H1 (cell line): Measurements from ENCODE around the gene TMEM145. TPM values are rescaled to one million over a fixed set of nuclear protein-coding genes. Genes with fewer than 3 reads are reported as not detected.

Experiments used
- CTCF ChIA-PET: fragments of 300-600 bp; sonication (Branson Sonifier 250); formaldehyde crosslinking; loops from one replicate; lab custom pipeline; 2021; ENCODE audit not compliant: partially characterized antibody; lab: Charles Lee
- POLR2A ChIA-PET: fragments of 300-600 bp; sonication (Branson Sonifier 250); formaldehyde crosslinking; loops from one replicate; lab custom pipeline; 2021; ENCODE audit warnings: inconsistent platforms; ENCODE audit not compliant: partially characterized antibody; lab: Charles Lee
- DNase-seq, 2 experiments: peaks; one replicate each; pipeline versions ENCODE4 v3.0.0 to v3.0.0-alpha.2; 2010 to 2022; ENCODE audit warnings: low spot score in 2 of 2, low read depth in 1 of 2, mixed read lengths in 1 of 2
- FAIRE-seq: peaks from 2 replicates; lab custom pipeline; 2011; peaks lifted over from hg19 to GRCh38; lab: Jason Lieb, UNC
- H2AFZ ChIP-seq: 2 replicates; pipeline ENCODE4 v1.8.1; 2012; ENCODE audit warnings: low read length, inconsistent platforms
- H2AK5ac ChIP-seq: 2 replicates; pipeline ENCODE4 v1.6.1; 2013; ENCODE audit warnings: low read depth, low read length
- H2BK120ac ChIP-seq: replicated peaks from 2 replicates; pipeline ENCODE3; 2013; ENCODE audit warnings: low read depth, low read length, inconsistent platforms
- H2BK12ac ChIP-seq: 2 replicates; pipeline ENCODE4 v1.6.1; 2013; ENCODE audit warnings: low read depth, low read length
- H2BK15ac ChIP-seq: 2 replicates; pipeline ENCODE4 v1.6.1; 2013; ENCODE audit warnings: low read length
- H2BK20ac ChIP-seq: 2 replicates; pipeline ENCODE4 v1.6.1; 2013; ENCODE audit warnings: low read length
- H2BK5ac ChIP-seq: 2 replicates; pipeline ENCODE4 v1.6.1; 2013; ENCODE audit warnings: low read depth, low read length
- H3K14ac ChIP-seq: 2 replicates; pipeline ENCODE4 v1.6.1; 2013; ENCODE audit warnings: inconsistent platforms; ENCODE audit not compliant: insufficient read length
- H3K18ac ChIP-seq: 2 replicates; pipeline ENCODE4 v1.6.1; 2013; ENCODE audit warnings: low read length; ENCODE audit errors: extremely low read depth
- H3K23ac ChIP-seq: 2 replicates; pipeline ENCODE4 v1.6.1; 2013; ENCODE audit warnings: inconsistent platforms; ENCODE audit not compliant: insufficient read length
- H3K23me2 ChIP-seq: 2 replicates; pipeline ENCODE4 v1.6.1; 2013; ENCODE audit warnings: low read depth, low read length
- H3K27ac ChIP-seq: 2 replicates; pipeline ENCODE4 v1.6.1; 2011; ENCODE audit warnings: low read depth, low read length, inconsistent platforms
- H3K27me3 ChIP-seq, 4 experiments: replicated peaks in 1 of 4; 1 replicate in 1 of 4; 2 replicates in 3 of 4; pipeline versions ENCODE4 v1.6.1 to v1.8.1; 2011 to 2013; ENCODE audit warnings: low read length in 3 of 4, mild to moderate bottlenecking in 3 of 4, inconsistent platforms in 2 of 4, mixed read lengths in 2 of 4, moderate library complexity in 1 of 4; ENCODE audit not compliant: control insufficient read depth in 3 of 4, insufficient read depth in 3 of 4; ENCODE audit errors: extremely low read depth in 1 of 4
- H3K36me3 ChIP-seq, 4 experiments: 2 replicates each; pipeline versions ENCODE4 v1.6.1 to v1.8.1; 2011 to 2013; ENCODE audit warnings: mild to moderate bottlenecking in 4 of 4, low read length in 3 of 4, moderate library complexity in 2 of 4, control low read depth in 1 of 4, inconsistent platforms in 1 of 4; ENCODE audit not compliant: insufficient read depth in 4 of 4, control insufficient read depth in 2 of 4
- H3K4ac ChIP-seq: replicated peaks from 2 replicates; pipeline ENCODE3; 2013; ENCODE audit warnings: low read length, low read depth, mixed read lengths, inconsistent platforms; ENCODE audit not compliant: insufficient read length
- H3K4me1 ChIP-seq, 4 experiments: replicated peaks in 1 of 4; 1 replicate in 1 of 4; 2 replicates in 3 of 4; pipeline versions ENCODE4 v1.6.1 to v1.8.1; 2011 to 2013; ENCODE audit warnings: low read length in 3 of 4, inconsistent platforms in 2 of 4, mixed read lengths in 1 of 4; ENCODE audit not compliant: insufficient read depth in 4 of 4, control insufficient read depth in 3 of 4
- H3K4me2 ChIP-seq, 2 experiments: 2 replicates each; pipeline versions ENCODE4 v1.6.1 to v1.8.1; 2011 to 2013; ENCODE audit warnings: low read depth in 2 of 2, low read length in 2 of 2, control low read depth in 1 of 2, inconsistent platforms in 1 of 2, mild to moderate bottlenecking in 1 of 2; ENCODE audit not compliant: insufficient read depth in 1 of 2
- H3K4me3 ChIP-seq, 4 experiments: fragments of 200-600, 300-600 bp in 1 of 4; sonication (generic), shearing (Covaris generic), sonication (Bioruptor Twin) in 1 of 4; 2 replicates each; pipeline versions ENCODE4 v1.5.1 to v1.8.1; 2011 to 2016; ENCODE audit warnings: low read length in 4 of 4, low read depth in 3 of 4, control low read depth in 2 of 4, inconsistent platforms in 2 of 4, mild to moderate bottlenecking in 2 of 4, mixed read lengths in 1 of 4, moderate library complexity in 1 of 4; ENCODE audit not compliant: insufficient read depth in 2 of 4; ENCODE audit errors: extremely low read depth in 1 of 4
- H3K56ac ChIP-seq: replicated peaks from 2 replicates; pipeline ENCODE3; 2013; ENCODE audit warnings: low read depth, mild to moderate bottlenecking, mixed read lengths, low read length, inconsistent platforms; ENCODE audit not compliant: insufficient read length
- H3K79me1 ChIP-seq: 2 replicates; pipeline ENCODE4 v1.6.1; 2013; ENCODE audit warnings: low read depth, low read length, control low read depth
- H3K79me2 ChIP-seq, 2 experiments: 2 replicates each; pipeline versions ENCODE4 v1.6.1 to v1.8.1; 2012 to 2013; ENCODE audit warnings: low read length in 2 of 2, mild to moderate bottlenecking in 2 of 2, inconsistent platforms in 1 of 2; ENCODE audit not compliant: insufficient read depth in 2 of 2, control insufficient read depth in 1 of 2
- H3K9ac ChIP-seq, 4 experiments: replicated peaks in 1 of 4; 1 replicate in 1 of 4; 2 replicates in 3 of 4; pipeline versions ENCODE4 v1.6.1 to v1.8.1; 2011 to 2013; ENCODE audit warnings: low read depth in 3 of 4, low read length in 3 of 4, control low read depth in 2 of 4, mild to moderate bottlenecking in 2 of 4, moderate library complexity in 2 of 4, inconsistent platforms in 1 of 4; ENCODE audit errors: extremely low read depth in 1 of 4
- H3K9me3 ChIP-seq, 2 experiments: 2 replicates each; pipeline versions ENCODE4 v1.6.1 to v1.8.1; 2012 to 2013; ENCODE audit warnings: mild to moderate bottlenecking in 2 of 2, moderate library complexity in 2 of 2, control low read depth in 1 of 2, inconsistent platforms in 1 of 2, low read depth in 1 of 2, low read length in 1 of 2, mixed read lengths in 1 of 2; ENCODE audit not compliant: insufficient read depth in 2 of 2
- H4K20me1 ChIP-seq, 2 experiments: replicated peaks in 1 of 2; 2 replicates each; pipeline versions ENCODE3 to v1.8.1; 2011 to 2013; ENCODE audit warnings: inconsistent platforms in 2 of 2, low read length in 2 of 2, mild to moderate bottlenecking in 1 of 2; ENCODE audit not compliant: insufficient read depth in 2 of 2, control insufficient read depth in 1 of 2
- H4K5ac ChIP-seq: 2 replicates; pipeline ENCODE4 v1.6.1; 2013; ENCODE audit warnings: low read length, low read depth, mixed read lengths, inconsistent platforms; ENCODE audit not compliant: insufficient read length
- H4K8ac ChIP-seq: 2 replicates; pipeline ENCODE4 v1.8.0; 2013; ENCODE audit warnings: mild to moderate bottlenecking, moderate library complexity, low read length, inconsistent platforms; ENCODE audit not compliant: insufficient read depth; ENCODE audit errors: extremely low read depth
- H4K91ac ChIP-seq: replicated peaks from 2 replicates; pipeline ENCODE3; 2013; ENCODE audit warnings: low read length, mixed read lengths, inconsistent platforms; ENCODE audit not compliant: insufficient read length
- CEBPB ChIP-seq: IDR thresholded peaks from 2 replicates; pipeline ENCODE4 v1.6.1; 2012; ENCODE audit warnings: low read depth, low read length
- FOSL1 ChIP-seq: IDR thresholded peaks from 2 replicates; pipeline ENCODE4 v1.6.1; 2011; ENCODE audit warnings: mild to moderate bottlenecking, low read depth, low read length, moderate library complexity; ENCODE audit not compliant: insufficient read depth
- POLR2AphosphoS5 ChIP-seq: IDR thresholded peaks from 2 replicates; pipeline ENCODE4 v1.6.1; 2011; ENCODE audit warnings: low read depth, low read length
- RXRA ChIP-seq: IDR thresholded peaks from 2 replicates; pipeline ENCODE4 v1.6.1; 2011; ENCODE audit warnings: low read depth, mild to moderate bottlenecking, low read length, moderate library complexity; ENCODE audit not compliant: insufficient read depth
- SAP30 ChIP-seq: fragments of 300-600 bp; sonication (generic); IDR thresholded peaks from 2 replicates; pipeline ENCODE4 v1.7.1; 2012; ENCODE audit warnings: low read length, moderate library complexity, mild to moderate bottlenecking, inconsistent platforms; ENCODE audit not compliant: insufficient read depth, insufficient replicate concordance
- SIN3A ChIP-seq, 2 experiments: IDR thresholded peaks in 1 of 2; conservative IDR thresholded peaks in 1 of 2; 2 replicates each; pipeline ENCODE4 v1.6.1; 2011 to 2012; ENCODE audit warnings: low read length in 2 of 2, improper control_type of control experiment in 1 of 2, low read depth in 1 of 2, mild to moderate bottlenecking in 1 of 2
- SP1 ChIP-seq: IDR thresholded peaks from 2 replicates; pipeline ENCODE4 v1.6.1; 2011; ENCODE audit warnings: low read depth, low read length
- SP2 ChIP-seq: IDR thresholded peaks from 2 replicates; pipeline ENCODE4 v1.6.1; 2012; ENCODE audit warnings: mild to moderate bottlenecking, low read length, inconsistent platforms
- SP4 ChIP-seq: IDR thresholded peaks from 2 replicates; pipeline ENCODE4 v1.6.1; 2012; ENCODE audit warnings: low read length, inconsistent platforms
- TAF7 ChIP-seq: optimal IDR thresholded peaks from 2 replicates; pipeline ENCODE3; 2011; ENCODE audit warnings: low read depth, mild to moderate bottlenecking, inconsistent platforms, low read length, moderate library complexity, borderline replicate concordance
- WGBS, 2 experiments: shearing (Covaris generic) in 1 of 2; methylation state at CpG; one replicate each; pipeline versions ENCODE4 v1.1.6 to v1.1.7; 2013 to 2015; ENCODE audit warnings: low lambda C conversion rate in 2 of 2, mixed read lengths in 2 of 2, inconsistent platforms in 1 of 2, low coverage in 1 of 2, missing lambda C conversion rate in 1 of 2; ENCODE audit not compliant: insufficient replicate concordance in 2 of 2, insufficient coverage in 1 of 2, insufficient read length in 1 of 2; ENCODE audit errors: extremely low coverage in 1 of 2, missing lambda C conversion rate in 1 of 2; 5-methylcytosine and 5-hydroxymethylcytosine counted together
- polyA plus RNA-seq, 7 experiments: library from polyadenylated mRNA; depleted of rRNA in 3 of 7; stranded (reverse) in 5 of 7; unstranded in 2 of 7; fragments of >200 nt in 5 of 7; fragments of 200-250 nt in 2 of 7; gene quantifications; 1 replicate in 5 of 7; 2 replicates in 1 of 7; 4 replicates in 1 of 7; pipeline versions ENCODE4 v1.2.1 to v1.2.3, GENCODE V29; 2011 to 2013; ENCODE audit warnings: missing spikeins in 2 of 7, mixed read lengths in 2 of 7
- total RNA-seq: library from RNA; stranded (reverse); fragmentation: NEBNext Ultra II Directional; extraction: Animal tissue kit (Norgen Biotek cat#: 25700); gene quantifications from 2 replicates; pipeline ENCODE4 v1.2.1, GENCODE V29; 2021

The TMEM145 gene
- total and polyA plus RNA-seq, 2 of the 8 experiments (the other 6 are each of a cell fraction or from before 2014, with no cell fraction given), result 2.3 to 4.7 TPM

DNA sequence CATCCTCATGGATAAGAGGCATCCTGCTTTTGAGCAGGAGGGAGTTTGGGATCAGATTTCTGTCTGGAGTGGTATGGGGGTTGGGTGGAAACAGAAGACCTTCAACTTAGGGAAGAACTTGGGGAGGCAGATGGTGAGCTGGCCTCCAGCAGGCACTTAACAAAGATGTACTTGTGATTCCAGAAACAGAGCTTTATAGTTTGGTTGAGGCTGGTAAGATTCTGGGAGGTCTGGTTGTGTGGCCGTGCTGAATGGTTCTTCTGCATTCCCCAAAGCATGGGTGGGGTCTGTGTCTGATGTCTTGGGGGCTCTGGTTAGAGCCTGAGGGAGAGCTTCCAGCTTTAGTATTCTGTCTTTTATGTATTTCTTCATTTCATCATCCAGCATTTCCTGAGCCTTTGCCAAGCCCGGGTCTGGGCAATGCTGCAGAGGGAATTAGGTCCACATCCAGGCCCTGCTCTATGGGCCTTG lies 17.2 kb downstream of the TMEM145 start:
- no peak overlapping the region for H3K56ac ChIP-seq
- H4K8ac ChIP-seq, result no peak overlapping the region
- H3K79me2 ChIP-seq, result peaks cover 0 to 16% of the 10 kb centered on the region in 2 experiments; a peak in 1 of 4 replicates
- H3K23ac ChIP-seq, result no peak overlapping the region
- no peaks in the 10 kb centered on the region for H3K9me3 ChIP-seq
- peaks cover 0 to 4% (median 1%) of the 10 kb centered on the region in 4 experiments; a peak in 3 of 7 replicates for H3K4me1 ChIP-seq
- no peak overlapping the region for H3K4me2 ChIP-seq
- H3K79me1 ChIP-seq, result peaks cover 8% of the 10 kb centered on the region; the same call in 1 of the 2 replicates
- H3K27ac ChIP-seq, result no peak overlapping the region
- DNase-seq (no peak), FAIRE-seq (no peak)
- WGBS, 2 experiments, result 79% methylated on average over 2 of the region's 2 CpGs; no CpG with 5 or more reads in 1 of the 2 experiments
- H2AK5ac ChIP-seq, result no peak overlapping the region
- no peak overlapping the region for H2BK5ac ChIP-seq
- H3K4ac ChIP-seq, result no peak overlapping the region
- H2BK15ac ChIP-seq, result no peak overlapping the region
- H2BK20ac ChIP-seq, result no peak overlapping the region
- CTCF ChIA-PET, result interaction anchor here (0.8 to 8.8 kb wide), 6 partner anchors 15 to 302 kb away, joined by 3 to 90 read pairs (median 4); no protein-coding TSS in a partner anchor
- no peak overlapping the region for H4K91ac ChIP-seq
- no peak overlapping the region for H4K5ac ChIP-seq
- POLR2A ChIA-PET, result interaction anchor here (0.6 to 1.3 kb wide), 2 partner anchors 40 to 86 kb away, joined by 3 read pairs; no protein-coding TSS in a partner anchor
- no peak overlapping the region for H3K4me3 ChIP-seq
- no peaks in the 10 kb centered on the region for H3K36me3 ChIP-seq
- peaks cover 5% of the 10 kb centered on the region; the same call in 1 of the 2 replicates for H3K23me2 ChIP-seq
- H2BK12ac ChIP-seq, result no peak overlapping the region
- H3K18ac ChIP-seq, result no peak overlapping the region
- H2AFZ ChIP-seq, result no peak overlapping the region
- H2BK120ac ChIP-seq, result no peak overlapping the region
- H3K27me3 ChIP-seq, result no peaks in the 10 kb centered on the region
- TF ChIP-seq CEBPB (no peak), SIN3A (conservative IDR thresholded peaks at IDR 0.05 in 1 of 2, IDR thresholded peaks at IDR 0.05 in 1 of 2; ENCODE audit: low read depth in 1 of 2, low read length in 2 of 2) (no peak), SAP30 (no peak), SP4 (no peak), SP1 (no peak), TAF7 (no peak), FOSL1 (no peak), RXRA (no peak), SP2 (no peak), POLR2AphosphoS5 (no peak)
- no peak overlapping the region for H3K14ac ChIP-seq
- H3K9ac ChIP-seq, result no peak overlapping the region
- peaks cover 0 to 15% of the 10 kb centered on the region in 2 experiments for H4K20me1 ChIP-seq
